HG03439 (cell line): ENCODE results near the gene DLL4.

Source experiments
- ATAC-seq: cut with Tn5 transposase; IDR thresholded peaks from one replicate; pipeline ENCODE4 v1.9.1; 2021; ENCODE audit warnings: mild to moderate bottlenecking, moderate library complexity; ENCODE audit not compliant: unreplicated experiment

Gene DLL4

DNA sequence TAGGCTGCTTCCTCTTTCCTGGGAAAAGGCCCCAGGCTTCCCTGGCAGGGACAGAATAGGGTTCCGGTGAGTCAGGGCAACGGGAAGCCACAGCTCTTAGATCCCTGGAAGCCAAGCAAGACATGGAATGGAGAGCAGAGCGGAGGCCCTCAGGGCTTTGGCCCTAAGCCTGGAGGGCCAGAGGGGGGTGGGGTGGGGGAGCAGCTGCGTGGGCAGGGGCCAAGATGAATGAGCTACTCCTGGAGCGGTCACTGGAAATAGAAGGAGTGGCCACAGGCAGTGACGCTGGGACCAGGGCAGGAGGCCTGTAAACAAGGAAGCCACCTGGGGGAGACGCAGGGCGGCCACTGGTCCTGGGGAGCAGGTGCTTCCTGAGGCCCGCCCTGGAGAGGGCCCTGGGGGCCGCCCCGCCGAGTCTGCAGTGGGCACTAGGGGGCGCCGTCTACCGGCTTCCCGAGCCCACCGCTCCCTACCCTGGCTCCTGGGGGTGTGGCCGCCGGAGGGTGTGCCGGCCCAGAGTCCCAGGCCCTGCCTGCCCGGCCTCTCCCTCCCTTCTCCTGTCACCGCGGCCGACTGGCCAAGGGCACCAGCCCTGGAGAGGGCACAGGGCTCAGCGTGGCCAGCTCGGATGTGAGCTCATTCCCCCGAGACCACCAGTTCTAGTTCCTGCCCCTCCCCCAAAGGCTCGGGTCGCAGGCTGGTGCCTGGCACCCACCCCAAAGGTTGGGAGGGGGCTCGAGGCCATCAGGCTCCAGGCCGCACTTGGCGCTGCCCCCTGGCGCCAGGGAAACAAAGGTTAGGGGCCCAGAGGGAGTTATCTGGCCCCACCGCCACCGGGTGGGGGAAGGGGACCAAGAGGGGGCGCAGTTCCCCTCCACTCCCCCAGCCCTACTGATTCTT is 22.8 kb upstream of the DLL4 start:
- ATAC-seq: peak; percentile 46

DNA sequence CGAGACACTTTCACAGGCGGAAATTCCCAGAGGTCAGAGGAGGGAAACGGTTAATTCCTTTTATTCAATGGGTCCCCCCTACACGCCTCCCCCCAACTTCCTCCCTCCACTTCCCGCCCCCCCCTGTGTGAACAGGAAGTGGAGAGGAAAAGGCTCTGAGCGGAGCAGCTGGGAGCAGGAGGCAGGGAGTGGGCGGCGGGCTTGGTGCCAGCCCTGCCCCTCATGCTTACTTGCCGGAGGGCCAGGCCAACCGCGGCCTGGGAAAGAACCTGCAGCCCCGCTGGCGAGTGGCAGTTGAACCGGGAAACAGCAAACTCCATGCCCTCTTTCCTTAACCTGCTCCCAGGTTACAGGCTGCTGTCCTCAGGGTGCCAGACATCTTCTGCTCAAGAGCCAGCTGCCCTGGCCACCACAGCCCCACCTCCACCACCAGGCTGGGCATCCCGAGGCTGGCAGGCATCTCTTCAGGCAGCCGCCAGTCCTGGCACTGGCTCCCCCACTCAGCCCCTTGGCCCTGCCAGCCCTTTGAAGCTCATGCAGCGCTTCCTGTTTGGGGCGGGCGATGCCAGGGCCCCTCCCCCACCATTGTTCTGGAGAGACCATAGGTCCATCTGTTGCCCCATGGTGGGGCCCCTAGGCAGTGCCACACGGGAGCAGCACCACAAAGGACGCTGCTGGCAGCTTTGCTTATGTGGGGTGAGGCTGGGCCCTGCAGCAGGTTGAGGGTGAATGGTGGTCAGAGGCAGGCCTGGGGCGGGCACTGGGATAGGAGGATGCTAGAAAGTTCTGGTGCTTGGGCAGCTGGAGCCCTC is 21.9 kb upstream of the DLL4 start:
- no peak for ATAC-seq

DNA sequence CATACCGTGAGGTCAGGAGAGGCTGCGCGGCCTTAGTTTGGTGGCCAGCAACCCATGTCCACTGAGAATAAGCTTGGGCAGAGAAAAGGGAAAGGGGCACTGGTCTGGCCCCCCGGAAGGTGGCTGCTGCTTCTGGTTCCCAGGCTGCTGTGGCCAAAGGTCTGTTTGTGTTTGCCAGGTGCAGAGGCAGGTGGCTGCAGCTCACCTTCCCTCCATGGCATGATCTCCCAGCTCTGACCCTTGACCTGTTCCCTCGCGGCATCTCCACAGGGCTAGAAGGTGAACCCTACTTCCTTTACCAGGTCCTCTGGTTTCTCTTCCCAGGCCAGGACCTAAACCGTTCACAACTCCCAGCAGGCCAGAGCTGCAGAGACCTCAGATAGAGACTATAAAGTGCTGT is 21.0 kb upstream of the DLL4 start:
- no peak for ATAC-seq

DNA sequence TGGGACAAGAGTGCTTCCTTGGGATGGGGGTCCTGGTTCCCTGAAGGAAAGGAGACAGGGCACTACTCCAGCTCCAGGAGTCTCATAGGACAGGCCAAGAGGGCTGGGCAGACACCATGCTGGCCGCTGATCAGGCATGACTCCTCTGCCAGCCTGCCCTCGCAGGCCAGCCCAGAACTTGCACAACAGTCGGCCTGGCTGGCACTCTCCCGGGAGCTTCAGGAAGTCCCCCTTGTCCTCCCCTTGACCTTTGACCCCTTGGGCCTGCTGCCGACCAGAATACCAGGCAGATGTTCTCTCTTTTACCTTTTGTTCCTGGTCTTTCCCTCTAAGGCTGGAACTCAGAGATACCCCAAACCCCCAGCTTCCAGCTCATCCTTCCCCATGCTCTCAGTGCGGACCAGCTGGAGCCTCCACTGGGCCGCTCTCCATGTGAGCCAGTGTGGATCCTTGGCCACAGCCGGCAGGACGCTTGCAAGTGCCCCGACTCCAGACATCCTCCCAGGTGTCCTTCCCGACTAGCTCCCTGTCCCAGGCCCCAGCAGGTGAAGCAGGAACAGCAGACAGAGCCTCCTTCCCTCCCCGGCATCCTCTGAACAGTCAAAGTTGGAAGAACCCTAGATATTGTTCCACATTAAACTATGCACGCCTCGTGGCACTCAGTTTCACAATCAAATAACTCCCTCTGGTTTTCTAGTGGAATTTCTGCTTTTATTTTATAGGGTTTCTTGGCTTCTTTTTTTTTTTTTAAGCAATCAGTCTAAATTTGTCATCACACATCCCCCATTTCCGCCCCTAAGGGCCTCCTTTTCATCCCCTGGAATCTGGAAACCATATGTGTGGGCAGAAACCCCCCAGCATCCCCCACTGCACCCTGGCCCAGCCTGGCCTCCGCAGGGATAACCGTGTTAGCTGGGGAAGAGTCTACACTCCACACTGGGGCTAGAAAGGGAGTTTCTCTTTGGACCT is 19.2 kb upstream of the DLL4 start:
- ATAC-seq: no peak

DNA sequence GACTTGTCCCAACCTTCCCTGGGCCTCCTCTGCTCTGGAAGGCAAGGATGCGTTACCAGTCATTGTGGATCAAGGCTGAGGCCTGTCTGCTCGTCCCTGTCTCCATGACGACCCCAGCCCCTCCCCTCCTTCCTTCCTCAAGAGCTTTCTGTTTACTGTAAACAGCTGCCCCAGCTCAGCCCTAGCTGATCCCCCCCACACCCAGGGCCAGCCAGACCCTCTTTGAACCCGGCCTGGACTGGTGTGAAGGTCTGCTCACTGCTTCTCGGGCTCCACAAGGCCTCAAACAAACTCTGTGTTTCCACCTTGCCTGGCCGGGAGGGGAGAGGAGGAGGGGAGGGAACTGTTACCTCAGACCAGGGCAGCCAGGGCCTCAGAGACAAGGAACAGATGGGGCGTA is 18.0 kb upstream of the DLL4 start:
- no peak for ATAC-seq

- no peak for ATAC-seq
Observed at GRCh38 chr15:40911693-40912092, 17.4 kb upstream of the DLL4 start.

DNA sequence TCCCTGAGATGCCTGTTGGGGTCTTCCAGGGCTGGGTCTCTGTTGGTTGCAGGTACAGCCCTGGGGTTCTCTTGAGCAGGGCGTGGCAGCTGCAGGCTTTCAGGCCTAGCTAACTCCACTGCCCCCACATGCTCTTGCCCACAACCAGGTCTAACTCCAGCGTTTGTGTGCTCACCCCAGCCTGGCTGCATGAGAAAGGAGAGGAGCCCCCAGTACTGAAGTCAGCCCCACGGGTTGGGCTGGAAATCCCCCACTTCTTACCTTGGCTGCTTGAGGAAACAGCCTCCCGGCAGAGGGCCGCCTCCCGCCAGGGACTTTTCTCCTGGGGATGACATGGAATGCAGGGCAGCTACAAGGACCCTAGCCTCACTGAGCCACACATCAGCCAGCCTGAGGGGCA is 16.7 kb upstream of the DLL4 start:
- no peak for ATAC-seq

DNA sequence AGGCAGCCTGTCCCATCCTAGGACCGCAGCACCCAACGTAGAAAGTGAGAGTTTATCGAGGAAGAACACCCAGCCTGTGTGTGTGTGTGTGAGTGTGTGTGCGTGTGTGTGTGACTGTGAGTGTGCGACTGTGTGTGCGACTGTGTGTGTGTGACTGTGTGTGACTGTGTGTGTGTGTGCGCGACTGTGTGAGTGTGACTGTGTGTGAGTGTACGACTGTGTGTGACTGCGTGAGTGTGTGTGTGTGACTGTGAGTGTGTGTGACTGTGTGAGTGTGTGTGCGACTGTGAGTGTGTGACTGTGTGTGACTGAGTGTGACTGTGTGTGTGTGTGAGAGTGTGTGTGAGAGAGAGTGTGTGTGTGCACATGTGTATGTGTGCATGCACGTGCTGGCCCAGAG is 15.1 kb upstream of the DLL4 start:
- no peak for ATAC-seq

DNA sequence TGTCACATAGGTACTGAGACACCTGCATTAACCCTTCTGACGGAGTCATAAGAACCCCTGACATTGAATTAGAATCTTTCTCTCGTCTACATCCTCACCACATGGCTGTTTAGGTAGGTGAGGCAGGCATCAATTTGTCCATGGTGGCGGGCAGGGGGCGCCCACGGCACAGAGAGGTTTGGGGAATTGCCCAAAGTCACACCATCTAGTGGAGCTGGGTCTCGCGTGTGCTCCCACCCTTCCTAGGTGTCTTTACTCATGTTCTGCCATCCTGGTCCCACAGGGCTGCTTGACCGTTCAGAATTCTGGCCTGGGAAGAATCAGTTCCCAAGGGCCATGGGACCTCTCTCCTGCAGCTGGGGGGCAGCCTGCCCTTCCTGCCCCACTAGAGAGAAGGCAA is 14.7 kb upstream of the DLL4 start:
- ATAC-seq: no peak

GRCh38 chr15:40915116-40915661 is 14.0 kb upstream of the DLL4 start:
- ATAC-seq: no peak

GRCh38 chr15:40915679-40916078 is 13.5 kb upstream of the DLL4 start:
- ATAC-seq: no peak

DNA sequence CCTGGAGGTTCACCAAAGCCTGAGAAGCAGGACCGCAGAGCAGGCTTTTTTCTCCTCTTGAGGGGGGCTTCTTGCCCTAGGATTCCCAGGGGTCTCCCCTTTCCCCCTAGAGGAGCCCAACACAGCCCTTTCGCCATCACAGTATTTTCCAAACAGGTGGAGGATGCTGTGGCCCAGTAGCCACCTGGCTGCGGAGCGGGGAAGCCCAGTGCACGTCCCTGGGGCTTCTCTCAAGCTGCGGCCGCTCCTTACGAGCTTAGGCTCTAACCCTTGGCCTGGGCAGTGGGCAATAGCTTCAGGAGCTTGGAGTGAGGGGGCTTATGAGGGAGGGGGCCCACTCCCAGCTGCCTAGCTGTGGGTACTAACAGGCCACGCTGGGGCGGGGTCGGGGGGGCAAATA is 11.6 kb upstream of the DLL4 start:
- ATAC-seq: no peak

- ATAC-seq: no peak
Observed at GRCh38 chr15:40918146-40918798, 10.9 kb upstream of the DLL4 start.

- ATAC-seq: no peak
Observed at GRCh38 chr15:40918799-40919392, 10.2 kb upstream of the DLL4 start.

GRCh38 chr15:40921949-40922607 is 7.1 kb upstream of the DLL4 start:
- ATAC-seq: no peak

DNA sequence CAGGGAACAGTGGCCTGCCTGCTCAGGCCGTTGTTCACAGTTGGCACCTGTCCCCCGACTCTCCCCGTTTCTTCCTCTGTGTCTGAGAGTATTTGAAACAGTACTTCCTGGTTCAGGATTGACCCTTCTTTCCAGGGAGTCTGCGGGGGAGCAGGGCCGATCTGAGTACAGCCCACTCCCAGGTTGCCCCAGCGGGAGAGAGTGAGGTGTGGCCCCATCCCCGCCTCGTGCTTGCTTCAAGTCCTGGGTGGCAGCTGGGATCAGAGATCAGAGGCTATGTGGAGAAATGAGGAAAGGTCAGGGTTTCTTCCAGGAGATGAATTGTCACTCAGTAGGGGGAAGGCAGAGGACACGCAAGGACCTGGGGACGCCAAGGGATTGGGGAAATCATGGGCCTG is 6.5 kb upstream of the DLL4 start:
- no peak for ATAC-seq

DNA sequence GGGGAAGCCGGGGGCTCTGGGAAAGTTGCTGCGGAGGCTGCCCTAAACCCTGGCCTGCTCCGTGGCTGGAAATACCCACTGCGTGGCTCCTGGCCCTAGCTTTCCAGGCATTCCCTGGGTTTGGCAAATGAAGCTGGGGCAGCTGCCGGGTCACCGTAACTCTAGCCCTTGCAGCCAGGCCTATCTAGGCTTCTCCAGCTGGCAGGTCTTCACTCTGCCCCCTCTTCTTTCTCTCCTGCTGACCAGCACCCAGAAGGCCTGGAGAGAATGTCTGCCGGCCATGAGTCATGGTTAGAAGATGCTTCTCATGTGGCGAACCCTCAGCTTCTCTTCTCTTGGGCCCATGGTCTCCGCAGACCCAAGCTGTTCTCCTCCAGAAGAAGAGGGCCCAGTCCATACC is 5.6 kb upstream of the DLL4 start:
- no peak for ATAC-seq

DNA sequence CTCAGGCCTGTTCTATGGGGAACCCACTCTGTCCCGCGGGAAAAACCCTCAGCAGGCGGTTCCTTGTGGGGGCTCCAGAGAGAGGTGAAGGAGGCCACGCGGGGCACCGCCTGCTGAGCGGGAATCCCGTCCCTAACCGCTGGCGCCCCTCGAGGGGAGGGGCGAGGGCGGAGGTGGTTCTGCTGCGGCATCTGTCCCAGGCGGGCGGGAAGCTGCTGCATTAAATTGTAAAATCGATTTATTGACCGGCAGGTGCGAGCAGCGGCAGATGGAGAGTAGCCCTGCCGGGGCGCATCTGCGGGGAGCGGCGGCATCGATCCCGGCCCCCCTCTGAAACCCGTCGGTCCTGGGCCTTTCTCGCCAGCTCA is 3.7 kb upstream of the DLL4 start:
- no peak for ATAC-seq
